Non-pigmented ciliary epithelial cell (primary cell): ENCODE results near the gene CEACAM7.

Experiments used
- DNase-seq: peaks from one replicate; pipeline ENCODE4 v3.0.0-alpha.2; 2010; ENCODE audit warnings: low read depth

CEACAM7 gene

DNA sequence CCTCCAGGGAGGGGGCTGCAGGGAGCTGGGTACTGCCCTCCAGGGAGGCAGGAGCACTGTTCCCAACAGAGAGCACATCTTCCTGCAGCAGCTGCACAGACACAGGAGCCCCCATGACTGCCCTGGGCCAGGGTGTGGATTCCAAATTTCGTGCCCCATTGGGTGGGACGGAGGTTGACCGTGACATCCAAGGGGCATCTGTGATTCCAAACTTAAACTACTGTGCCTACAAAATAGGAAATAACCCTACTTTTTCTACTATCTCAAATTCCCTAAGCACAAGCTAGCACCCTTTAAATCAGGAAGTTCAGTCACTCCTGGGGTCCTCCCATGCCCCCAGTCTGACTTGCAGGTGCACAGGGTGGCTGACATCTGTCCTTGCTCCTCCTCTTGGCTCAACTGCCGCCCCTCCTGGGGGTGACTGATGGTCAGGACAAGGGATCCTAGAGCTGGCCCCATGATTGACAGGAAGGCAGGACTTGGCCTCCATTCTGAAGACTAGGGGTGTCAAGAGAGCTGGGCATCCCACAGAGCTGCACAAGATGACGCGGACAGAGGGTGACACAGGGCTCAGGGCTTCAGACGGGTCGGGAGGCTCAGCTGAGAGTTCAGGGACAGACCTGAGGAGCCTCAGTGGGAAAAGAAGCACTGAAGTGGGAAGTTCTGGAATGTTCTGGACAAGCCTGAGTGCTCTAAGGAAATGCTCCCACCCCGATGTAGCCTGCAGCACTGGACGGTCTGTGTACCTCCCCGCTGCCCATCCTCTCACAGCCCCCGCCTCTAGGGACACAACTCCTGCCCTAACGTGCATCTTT is 12.5 kb upstream of the CEACAM7 start:
- no peak for DNase-seq

DNA sequence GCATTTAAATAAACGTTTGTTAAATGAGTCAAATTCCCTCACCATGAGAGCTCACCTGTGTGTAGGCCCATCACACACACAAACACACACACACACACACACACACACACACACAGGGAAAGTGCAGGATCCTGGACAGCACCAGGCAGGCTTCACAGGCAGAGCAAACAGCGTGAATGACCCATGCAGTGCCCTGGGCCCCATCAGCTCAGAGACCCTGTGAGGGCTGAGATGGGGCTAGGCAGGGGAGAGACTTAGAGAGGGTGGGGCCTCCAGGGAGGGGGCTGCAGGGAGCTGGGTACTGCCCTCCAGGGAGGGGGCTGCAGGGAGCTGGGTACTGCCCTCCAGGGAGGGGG is 11.9 kb upstream of the CEACAM7 start:
- no peak for DNase-seq

DNA sequence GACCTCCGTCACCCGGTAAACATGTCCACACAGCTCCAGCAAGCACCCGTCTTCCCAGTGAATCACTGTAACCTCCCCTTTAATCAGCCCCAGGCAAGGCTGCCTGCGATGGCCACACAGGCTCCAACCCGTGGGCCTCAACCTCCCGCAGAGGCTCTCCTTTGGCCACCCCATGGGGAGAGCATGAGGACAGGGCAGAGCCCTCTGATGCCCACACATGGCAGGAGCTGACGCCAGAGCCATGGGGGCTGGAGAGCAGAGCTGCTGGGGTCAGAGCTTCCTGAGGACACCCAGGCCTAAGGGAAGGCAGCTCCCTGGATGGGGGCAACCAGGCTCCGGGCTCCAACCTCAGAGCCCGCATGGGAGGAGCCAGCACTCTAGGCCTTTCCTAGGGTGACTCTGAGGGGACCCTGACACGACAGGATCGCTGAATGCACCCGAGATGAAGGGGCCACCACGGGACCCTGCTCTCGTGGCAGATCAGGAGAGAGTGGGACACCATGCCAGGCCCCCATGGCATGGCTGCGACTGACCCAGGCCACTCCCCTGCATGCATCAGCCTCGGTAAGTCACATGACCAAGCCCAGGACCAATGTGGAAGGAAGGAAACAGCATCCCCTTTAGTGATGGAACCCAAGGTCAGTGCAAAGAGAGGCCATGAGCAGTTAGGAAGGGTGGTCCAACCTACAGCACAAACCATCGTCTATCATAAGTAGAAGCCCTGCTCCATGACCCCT is 11.3 kb upstream of the CEACAM7 start:
- no peak for DNase-seq

DNA sequence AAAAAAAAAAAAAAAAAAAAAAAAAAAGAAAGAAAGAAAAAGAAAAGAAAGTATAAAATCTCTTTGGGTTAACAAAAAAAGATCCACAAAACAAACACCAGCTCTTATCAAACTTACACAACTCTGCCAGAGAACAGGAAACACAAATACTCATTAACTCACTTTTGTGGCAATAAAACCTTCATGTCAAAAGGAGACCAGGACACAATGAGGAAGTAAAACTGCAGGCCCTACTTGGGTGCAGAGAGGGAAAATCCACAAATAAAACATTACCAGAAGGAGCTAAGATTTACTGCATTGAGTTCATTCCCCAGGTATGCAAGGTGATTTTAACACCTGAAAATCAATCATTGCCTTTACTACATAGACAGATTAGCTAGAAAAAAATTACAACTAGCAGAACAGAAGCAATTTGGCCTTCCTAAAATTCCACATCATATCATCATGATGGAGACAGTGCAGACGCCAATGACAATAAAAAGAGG is 10.7 kb upstream of the CEACAM7 start:
- no peak for DNase-seq

DNA sequence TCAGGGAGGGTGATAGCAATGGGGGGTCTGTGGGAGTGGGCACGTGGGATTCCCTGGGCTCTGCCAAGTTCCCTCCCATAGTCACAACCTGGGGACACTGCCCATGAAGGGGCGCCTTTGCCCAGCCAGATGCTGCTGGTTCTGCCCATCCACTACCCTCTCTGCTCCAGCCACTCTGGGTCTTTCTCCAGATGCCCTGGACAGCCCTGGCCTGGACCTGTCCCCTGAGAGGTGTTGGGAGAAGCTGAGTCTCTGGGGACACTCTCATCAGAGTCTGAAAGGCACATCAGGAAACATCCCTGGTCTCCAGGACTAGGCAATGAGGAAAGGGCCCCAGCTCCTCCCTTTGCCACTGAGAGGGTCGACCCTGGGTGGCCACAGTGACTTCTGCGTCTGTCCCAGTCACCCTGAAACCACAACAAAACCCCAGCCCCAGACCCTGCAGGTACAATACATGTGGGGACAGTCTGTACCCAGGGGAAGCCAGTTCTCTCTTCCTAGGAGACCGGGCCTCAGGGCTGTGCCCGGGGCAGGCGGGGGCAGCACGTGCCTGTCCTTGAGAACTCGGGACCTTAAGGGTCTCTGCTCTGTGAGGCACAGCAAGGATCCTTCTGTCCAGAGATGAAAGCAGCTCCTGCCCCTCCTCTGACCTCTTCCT is 9.3 kb upstream of the CEACAM7 start:
- no peak for DNase-seq

DNA sequence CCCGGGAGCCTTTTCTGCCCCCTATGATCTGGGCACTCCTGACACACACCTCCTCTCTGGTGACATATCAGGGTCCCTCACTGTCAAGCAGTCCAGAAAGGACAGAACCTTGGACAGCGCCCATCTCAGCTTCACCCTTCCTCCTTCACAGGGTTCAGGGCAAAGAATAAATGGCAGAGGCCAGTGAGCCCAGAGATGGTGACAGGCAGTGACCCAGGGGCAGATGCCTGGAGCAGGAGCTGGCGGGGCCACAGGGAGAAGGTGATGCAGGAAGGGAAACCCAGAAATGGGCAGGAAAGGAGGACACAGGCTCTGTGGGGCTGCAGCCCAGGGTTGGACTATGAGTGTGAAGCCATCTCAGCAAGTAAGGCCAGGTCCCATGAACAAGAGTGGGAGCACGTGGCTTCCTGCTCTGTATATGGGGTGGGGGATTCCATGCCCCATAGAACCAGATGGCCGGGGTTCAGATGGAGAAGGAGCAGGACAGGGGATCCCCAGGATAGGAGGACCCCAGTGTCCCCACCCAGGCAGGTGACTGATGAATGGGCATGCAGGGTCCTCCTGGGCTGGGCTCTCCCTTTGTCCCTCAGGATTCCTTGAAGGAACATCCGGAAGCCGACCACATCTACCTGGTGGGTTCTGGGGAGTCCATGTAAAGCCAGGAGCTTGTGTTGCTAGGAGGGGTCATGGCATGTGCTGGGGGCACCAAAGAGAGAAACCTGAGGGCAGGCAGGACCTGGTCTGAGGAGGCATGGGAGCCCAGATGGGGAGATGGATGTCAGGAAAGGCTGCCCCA is 8.5 kb upstream of the CEACAM7 start:
- no peak for DNase-seq

DNA sequence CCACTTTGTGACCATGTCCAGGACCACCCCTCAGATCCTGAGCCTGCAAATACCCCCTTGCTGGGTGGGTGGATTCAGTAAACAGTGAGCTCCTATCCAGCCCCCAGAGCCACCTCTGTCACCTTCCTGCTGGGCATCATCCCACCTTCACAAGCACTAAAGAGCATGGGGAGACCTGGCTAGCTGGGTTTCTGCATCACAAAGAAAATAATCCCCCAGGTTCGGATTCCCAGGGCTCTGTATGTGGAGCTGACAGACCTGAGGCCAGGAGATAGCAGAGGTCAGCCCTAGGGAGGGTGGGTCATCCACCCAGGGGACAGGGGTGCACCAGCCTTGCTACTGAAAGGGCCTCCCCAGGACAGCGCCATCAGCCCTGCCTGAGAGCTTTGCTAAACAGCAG is 7.7 kb upstream of the CEACAM7 start:
- no peak for DNase-seq

DNA sequence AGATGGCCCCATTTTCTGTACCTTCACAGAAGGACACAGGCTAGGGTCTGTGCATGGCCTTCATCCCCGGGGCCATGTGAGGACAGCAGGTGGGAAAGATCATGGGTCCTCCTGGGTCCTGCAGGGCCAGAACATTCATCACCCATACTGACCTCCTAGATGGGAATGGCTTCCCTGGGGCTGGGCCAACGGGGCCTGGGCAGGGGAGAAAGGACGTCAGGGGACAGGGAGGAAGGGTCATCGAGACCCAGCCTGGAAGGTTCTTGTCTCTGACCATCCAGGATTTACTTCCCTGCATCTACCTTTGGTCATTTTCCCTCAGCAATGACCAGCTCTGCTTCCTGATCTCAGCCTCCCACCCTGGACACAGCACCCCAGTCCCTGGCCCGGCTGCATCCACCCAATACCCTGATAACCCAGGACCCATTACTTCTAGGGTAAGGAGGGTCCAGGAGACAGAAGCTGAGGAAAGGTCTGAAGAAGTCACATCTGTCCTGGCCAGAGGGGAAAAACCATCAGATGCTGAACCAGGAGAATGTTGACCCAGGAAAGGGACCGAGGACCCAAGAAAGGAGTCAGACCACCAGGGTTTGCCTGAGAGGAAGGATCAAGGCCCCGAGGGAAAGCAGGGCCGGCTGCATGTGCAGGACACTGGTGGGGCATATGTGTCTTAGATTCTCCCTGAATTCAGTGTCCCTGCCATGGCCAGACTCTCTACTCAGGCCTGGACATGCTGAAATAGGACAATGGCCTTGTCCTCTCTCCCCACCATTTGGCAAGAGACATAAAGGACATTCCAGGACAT is 7.0 kb upstream of the CEACAM7 start:
- no peak for DNase-seq

DNA sequence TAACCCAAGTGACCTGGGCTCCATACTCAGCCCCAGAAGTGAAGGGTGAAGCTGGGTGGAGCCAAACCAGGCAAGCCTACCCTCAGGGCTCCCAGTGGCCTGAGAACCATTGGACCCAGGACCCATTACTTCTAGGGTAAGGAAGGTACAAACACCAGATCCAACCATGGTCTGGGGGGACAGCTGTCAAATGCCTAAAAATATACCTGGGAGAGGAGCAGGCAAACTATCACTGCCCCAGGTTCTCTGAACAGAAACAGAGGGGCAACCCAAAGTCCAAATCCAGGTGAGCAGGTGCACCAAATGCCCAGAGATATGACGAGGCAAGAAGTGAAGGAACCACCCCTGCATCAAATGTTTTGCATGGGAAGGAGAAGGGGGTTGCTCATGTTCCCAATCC is 6.1 kb upstream of the CEACAM7 start:
- no peak for DNase-seq

DNA sequence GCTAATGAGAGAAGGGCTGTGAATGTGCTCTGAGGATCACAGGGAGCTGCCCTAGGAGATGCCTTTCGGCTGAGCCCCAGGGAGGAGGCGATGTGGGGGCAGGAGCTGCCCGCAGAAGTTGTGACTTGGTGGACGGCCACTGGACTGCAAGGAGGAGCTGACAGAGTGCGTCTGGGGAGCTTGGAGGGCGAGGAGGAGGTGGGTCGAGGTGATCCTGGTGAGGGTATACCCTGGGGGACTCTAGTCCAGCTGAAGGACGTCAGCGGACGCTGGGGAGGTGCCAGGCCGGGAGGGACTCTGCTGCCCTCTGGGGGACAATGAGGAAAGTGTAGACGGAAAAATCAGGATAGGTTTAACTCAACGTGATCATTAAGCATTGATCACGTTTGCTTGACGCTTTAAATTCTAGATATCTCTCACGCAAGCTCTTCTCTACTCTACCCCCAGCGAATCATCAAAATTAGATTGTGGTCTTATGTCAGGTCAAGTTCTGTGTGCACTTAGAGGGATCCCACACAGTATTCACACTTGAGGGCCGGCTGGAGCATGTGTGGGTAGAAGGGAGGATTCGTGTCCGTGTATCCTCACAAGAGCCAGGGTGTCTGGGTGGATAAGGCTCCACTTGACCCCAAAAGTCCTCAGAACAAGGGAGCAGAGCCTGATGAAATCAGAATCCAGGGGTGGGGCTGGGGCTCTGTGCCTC is 3.3 kb upstream of the CEACAM7 start:
- DNase-seq: no peak

DNA sequence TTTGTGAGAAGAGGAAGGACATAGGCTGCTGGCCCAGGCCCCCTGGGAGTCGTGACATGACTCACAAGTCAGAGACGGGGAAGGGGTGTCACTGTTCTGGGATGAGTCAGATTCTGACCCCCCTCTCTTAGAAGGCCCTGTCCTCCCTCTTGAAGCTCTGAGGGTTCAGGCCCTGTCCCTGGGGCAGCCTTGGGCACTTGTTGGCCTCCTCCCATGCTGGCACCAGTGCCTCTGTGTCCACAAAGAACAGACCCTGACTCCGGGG is 2.7 kb upstream of the CEACAM7 start:
- DNase-seq: no peak

DNA sequence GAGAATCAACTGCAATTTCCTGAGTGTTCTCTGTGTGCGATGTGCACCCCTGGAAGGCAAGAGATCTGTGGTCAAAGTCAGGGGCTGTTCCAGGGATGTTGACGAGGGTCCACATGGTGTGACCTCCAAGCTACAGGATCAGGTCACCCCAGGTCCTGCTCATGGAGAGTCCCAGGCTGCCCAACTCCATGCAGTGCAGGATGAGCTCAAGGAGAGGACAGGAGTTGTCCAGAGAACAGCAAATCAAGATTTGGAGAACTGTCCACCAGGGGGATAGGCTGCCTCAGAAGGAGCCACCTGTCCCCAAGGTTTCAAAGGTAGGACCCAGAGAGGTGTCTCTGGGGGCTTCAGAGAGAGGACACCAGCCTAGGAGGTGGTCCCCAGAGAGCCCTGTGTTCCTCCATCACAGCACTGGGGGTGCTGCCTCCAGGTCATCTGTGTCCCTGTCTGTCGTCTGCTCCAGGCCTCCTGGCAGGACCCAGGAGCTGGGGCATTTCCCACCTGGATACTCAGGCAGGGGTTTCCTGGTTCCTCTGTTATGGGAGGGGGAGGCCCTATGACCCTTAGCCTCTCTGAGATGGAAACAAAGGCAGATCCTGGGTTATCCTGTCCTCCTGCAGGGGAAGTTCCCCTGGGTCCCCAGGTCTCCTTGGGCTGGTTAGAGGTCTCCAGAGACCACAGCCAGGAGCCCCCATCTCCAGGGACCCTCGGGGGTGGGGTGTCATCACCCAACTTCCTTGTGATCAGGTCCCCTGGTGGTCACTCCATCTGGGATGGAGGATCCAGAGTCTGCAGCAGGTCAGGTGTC is 2.1 kb upstream of the CEACAM7 start:
- no peak for DNase-seq

DNA sequence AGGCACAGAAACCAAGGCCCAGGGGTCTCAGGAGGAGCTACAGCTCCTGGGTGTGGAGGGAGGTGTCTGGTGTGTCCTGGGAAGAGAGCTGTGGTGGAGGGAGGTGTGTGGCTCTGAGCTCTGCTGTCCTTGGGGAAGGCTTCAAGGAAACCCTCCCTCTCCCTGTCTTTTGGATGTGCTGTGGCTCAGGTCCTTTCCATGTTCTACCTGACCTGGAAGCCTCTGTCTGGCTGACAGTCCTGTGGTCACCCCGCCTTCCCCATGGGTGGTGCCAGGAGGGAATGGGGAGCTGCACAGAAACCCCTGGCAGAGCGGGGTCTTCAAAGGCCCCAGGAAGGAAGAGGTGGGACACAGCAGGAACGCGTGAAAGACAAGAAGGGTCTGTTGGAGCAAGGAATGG is 617 bp upstream of the CEACAM7 start:
- DNase-seq: no peak

DNA sequence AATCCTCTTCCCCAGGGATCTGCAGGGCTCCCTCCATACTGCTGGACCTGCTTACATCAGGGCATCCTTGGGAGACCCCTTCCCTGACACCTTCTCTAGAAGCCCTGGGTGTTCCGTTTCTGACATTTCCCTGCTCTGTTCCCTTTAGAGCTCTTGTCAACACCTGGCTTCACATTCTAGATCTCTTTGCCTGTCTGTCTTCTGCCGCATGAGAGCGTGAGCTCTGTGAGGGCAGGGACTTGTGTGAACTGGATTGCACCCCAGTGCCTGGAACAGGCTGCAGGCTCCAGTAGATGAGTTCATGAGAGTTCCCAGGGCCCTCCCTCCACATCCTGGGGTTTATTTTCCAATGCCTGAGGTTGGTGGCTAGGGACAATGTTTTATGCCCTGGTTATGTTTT is 651 bp downstream of the CEACAM7 start:
- no peak for DNase-seq

DNA sequence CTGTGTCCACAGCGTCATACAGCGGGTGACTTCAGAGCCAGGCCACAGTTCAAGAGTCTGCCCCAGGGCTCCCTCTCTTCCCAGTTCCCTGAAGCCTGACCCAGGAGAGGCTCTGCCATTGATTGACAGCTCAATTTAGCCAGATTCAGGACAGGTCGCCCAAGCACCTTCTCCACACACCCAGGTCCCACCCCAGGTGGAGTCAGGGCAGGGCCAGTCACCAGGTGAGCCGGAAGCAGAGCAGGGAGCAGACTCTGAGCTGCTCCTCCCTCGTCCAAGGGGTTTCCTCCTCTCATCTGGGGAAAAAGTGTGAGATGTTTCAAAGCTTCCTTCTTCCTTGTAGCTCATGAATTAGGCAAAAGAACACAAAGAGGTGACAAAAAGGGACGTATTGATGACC is 5.6 kb downstream of the CEACAM7 start:
- no peak for DNase-seq

DNA sequence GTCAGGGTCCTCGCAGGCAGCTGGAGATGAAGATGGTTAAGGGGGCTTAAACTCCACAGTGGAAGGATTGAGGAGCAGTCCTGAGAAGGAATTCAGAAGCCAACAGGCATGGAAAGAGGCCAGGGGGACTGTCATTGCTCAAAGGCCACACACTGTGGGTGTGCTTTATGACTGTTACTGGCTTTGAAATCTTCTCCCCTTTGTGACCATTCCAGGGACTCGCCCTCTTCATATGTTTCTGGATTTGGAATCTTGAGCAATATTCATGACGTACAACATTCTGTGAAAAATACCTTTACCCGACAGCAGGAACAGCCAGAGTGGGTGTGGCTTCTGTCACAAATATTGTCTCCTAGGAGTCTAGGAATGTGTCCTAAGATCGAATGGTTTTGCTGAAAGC is 16.6 kb downstream of the CEACAM7 start:
- DNase-seq: no peak

DNA sequence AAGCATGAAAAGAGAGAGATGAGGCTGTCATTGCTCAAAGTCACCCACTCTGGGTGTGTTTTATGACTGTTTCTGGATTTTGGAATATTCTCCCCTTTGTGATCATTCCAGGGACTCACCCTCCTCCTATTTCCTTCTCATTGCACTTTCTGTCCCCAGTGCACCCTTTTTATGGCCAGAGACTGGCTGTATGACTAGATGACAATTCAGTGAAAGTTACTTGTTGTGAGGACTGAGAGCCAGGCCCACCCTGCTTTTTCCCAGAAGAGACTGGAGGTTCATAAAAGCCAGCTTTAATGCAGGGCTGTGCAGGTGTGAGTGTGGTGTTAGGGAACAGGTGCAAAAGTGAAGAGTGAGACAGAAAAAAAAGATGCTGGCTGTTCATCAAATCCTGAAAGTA is 17.3 kb downstream of the CEACAM7 start:
- no peak for DNase-seq

DNA sequence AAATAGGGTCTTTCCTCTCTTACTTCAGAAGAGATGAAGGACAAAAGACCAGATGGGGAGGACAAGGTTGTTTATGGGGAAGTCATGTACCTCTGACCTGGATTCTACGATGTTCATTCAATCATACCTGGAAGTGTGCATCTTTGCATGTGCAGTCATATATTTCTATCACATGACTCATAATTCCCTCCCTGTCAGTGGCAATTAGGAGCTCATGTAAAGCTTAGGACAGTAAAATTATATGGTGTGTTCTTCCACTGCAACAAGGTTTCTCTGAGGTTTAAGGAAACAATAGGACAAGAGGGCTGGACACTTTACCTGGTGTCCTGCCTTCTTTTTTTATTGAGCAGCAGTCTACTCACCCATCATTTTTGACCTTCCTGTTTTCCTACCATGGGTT is 19.8 kb downstream of the CEACAM7 start:
- no peak for DNase-seq

DNA sequence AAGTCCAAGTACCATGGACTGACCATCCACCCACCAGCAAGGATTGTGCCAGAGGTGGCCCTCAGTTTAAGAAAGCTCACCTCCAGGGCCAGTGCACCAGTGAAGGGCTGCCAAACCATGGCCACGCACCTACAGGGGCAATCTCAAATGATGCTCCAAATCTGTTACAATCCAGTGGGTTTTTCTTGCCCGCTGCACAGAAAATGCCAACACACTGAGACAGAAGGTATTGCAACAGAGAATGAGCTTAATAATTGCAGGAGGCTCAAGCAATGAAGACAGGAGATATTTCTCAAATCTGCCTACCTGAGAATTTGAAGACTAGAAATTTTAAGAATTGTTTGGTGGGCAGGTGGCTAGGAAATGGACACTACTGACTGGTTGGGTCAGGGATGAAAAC is 22.0 kb downstream of the CEACAM7 start:
- no peak for DNase-seq

DNA sequence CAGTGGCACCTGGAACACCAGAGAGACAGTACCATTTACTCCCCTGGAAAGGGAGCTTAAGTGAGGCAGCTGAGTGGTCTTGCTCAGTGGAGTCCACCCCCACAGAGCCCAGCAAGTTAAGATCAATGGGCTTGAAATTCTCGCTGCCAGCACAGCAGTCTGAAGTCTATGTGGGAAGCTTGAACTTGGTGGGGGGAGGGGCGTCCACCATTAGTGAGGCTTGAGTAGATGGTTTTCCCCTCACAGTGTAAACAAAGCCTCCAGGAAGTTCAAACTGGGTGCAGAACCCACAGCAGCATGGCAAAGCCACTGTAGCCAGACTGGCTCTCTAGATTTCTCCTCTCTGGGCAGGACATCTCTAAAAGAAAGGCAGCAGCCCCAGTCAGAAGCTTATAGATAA is 30.9 kb downstream of the CEACAM7 start:
- no peak for DNase-seq
